A673 (cell line): Measurements from ENCODE around the gene RBP3. TPM values are rescaled to one million over a fixed set of nuclear protein-coding genes. Genes with fewer than 3 reads are reported as not detected.
A peak's percentile ranks its signal among the peaks of the same experiment; 100 is the strongest.

Experiments used
- BruUV-seq: library from RNA; stranded (reverse); fragments of 400-500 nt; replicated peaks from 2 replicates; lab custom pipeline; 2021; lab: Mats Ljungman, UMichigan
- CTCF ChIA-PET: fragments of 300-600 bp; sonication (Branson Sonifier 250); formaldehyde crosslinking; loops from one replicate; lab custom pipeline; 2022; ENCODE audit warnings: antibody characterized with exemption; lab: Charles Lee
- POLR2A ChIA-PET: fragments of 300-600 bp; sonication (Branson Sonifier 250); formaldehyde crosslinking; loops from one replicate; lab custom pipeline; 2022; ENCODE audit warnings: antibody characterized with exemption; ENCODE audit not compliant: low non-redundant PET; lab: Charles Lee
- DNase-seq: peaks from one replicate; pipeline ENCODE4 v3.0.0-alpha.2; 2015; ENCODE audit warnings: low spot score
- H3K27ac ChIP-seq: fragments of 200-600 bp; sonication (generic); 2 replicates; pipeline ENCODE4 v1.5.1; 2016; ENCODE audit warnings: mixed run types, low read depth, mild to moderate bottlenecking, mixed read lengths, antibody characterized with exemption, low read length; ENCODE audit not compliant: poor library complexity, severe bottlenecking
- H3K27me3 ChIP-seq: fragments of 200-600 bp; sonication (generic); replicated peaks from 2 replicates; pipeline ENCODE4 v1.6.1; 2017; ENCODE audit warnings: mixed run types, low read depth, mild to moderate bottlenecking, mixed read lengths, antibody characterized with exemption, low read length; ENCODE audit not compliant: insufficient read depth, poor library complexity
- H3K36me3 ChIP-seq: fragments of 200-600 bp; sonication (generic); 2 replicates; pipeline ENCODE4 v1.6.1; 2016; ENCODE audit warnings: mixed run types, mild to moderate bottlenecking, mixed read lengths, antibody characterized with exemption, low read length; ENCODE audit not compliant: insufficient read depth, poor library complexity, severe bottlenecking
- H3K4me1 ChIP-seq: fragments of 200-600 bp; sonication (generic); 2 replicates; pipeline ENCODE4 v1.6.1; 2017; ENCODE audit warnings: mixed run types, mild to moderate bottlenecking, mixed read lengths, antibody characterized with exemption, low read length; ENCODE audit not compliant: insufficient read depth, poor library complexity, severe bottlenecking
- H3K4me3 ChIP-seq: fragments of 200-600 bp; sonication (generic); 2 replicates; pipeline ENCODE4 v1.5.1; 2016; ENCODE audit warnings: low read depth, mixed run types, mild to moderate bottlenecking, mixed read lengths, low read length; ENCODE audit not compliant: poor library complexity, severe bottlenecking
- H3K9me3 ChIP-seq: fragments of 200-600 bp; sonication (generic); 2 replicates; pipeline ENCODE4 v1.6.1; 2016; ENCODE audit warnings: mixed run types, low read depth, mild to moderate bottlenecking, mixed read lengths, antibody characterized with exemption, low read length; ENCODE audit not compliant: poor library complexity, severe bottlenecking
- EZH2 ChIP-seq: fragments of 200-600 bp; sonication (generic); IDR thresholded peaks from 2 replicates; pipeline ENCODE4 v1.6.1; 2017; ENCODE audit warnings: borderline replicate concordance, low read depth, mild to moderate bottlenecking, mixed read lengths, antibody characterized with exemption, low read length; ENCODE audit not compliant: poor library complexity, severe bottlenecking
- intact Hi-C: fragments of 100-400 bp; cut with micrococcal nuclease; formaldehyde crosslinking; loops from one replicate; pipeline ENCODE4 v1.10.0; 2022; ENCODE audit not compliant: unreplicated experiment
- total RNA-seq: library from RNA; stranded (reverse); gene quantifications from 2 replicates; pipeline ENCODE4 v1.2.3, GENCODE V29; 2021
- TF ChIP-seq, protein P1 (sequence below): fragments of 300-800, 200-600 bp; sonication (generic); conservative IDR thresholded peaks from 2 replicates; pipeline ENCODE4 v1.5.1; 2017; ENCODE audit warnings: low read depth, mild to moderate bottlenecking, antibody characterized with exemption, low read length, moderate library complexity, mixed read lengths

The RBP3 gene
- total RNA-seq, 1 experiment from 2014 or later = not detected

DNA sequence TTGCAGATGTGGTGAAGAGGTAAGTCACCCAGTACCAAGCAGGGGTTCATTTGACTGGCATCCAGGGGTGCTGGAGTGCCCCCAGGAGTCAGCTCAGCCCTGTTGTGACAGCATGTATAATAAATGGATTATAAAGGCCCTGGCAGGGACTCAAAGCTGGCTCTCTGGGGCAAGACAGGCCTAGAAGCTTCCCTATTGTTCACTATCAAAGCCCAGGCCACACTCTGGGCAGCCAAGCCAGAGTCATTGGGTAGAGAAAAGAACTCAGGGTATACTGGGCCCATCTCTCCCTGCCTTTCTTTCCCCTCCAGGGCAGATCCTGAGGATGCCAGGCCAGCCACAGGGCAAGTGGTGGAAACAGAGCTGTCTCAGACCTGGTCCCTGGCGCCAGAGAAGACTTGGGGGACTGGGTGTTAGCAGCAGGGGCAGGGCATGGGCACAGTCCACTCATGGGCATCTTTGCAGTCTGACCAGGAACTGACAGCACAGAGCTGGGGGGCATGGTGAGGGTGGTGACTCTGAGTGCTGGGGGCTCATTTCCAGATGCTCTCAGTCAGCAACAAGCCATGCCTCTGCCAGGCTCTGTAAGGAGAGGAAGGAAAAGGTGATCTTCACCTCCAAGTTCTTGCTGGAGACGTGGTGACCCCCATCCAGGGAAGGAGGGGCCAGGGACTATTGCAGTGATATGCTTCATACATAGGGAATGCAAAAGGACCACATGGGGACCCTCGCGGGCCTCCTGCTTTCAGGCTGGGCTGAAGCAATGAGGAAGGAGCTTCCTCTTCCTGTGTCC, 11.7 kb downstream of the RBP3 start:
- Histone ChIP-seq H3K36me3 (no peaks in the 10 kb centered on the region), H3K4me3 (no peak overlapping the region), H3K4me1 (no peaks in the 10 kb centered on the region), H3K27me3 (no peaks in the 10 kb centered on the region), H3K9me3 (no peaks in the 10 kb centered on the region), H3K27ac (no peak overlapping the region)
- TF ChIP-seq, protein P1, sequence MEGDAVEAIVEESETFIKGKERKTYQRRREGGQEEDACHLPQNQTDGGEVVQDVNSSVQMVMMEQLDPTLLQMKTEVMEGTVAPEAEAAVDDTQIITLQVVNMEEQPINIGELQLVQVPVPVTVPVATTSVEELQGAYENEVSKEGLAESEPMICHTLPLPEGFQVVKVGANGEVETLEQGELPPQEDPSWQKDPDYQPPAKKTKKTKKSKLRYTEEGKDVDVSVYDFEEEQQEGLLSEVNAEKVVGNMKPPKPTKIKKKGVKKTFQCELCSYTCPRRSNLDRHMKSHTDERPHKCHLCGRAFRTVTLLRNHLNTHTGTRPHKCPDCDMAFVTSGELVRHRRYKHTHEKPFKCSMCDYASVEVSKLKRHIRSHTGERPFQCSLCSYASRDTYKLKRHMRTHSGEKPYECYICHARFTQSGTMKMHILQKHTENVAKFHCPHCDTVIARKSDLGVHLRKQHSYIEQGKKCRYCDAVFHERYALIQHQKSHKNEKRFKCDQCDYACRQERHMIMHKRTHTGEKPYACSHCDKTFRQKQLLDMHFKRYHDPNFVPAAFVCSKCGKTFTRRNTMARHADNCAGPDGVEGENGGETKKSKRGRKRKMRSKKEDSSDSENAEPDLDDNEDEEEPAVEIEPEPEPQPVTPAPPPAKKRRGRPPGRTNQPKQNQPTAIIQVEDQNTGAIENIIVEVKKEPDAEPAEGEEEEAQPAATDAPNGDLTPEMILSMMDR = no peak
- no peak for TF ChIP-seq EZH2
- DNase-seq = no peak
- ChIA-PET POLR2A (no interaction called here), CTCF (no interaction called here)
- intact Hi-C loops = no loop called here
- no TSS peak for BruUV-seq

- no TSS peak for BruUV-seq
These were observed 12.4 kb downstream of the RBP3 start for GRCh38 chr10:47360419-47361040.

DNA sequence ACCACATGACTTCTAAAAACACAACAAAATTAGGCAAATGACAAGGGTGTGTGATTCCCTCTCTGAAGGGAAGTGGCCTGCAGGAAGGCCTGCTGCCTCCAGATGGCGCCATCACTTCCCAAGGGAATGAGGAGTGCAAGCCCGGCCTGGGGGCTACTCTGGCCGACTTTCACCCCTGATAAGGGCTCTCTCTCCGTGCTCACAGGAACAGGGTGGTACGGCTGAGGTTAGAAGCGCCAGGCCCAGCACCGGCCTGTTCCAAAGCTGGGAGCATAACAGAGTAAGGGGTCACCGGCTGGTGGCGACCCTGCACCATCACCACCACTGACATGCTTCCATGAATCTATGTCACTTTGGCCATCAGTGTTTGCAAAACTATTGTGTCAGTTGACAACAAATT, 13.1 kb downstream of the RBP3 start:
- no peaks in the 10 kb centered on the region for H3K4me1 ChIP-seq
- no peaks in the 10 kb centered on the region for H3K9me3 ChIP-seq
- H3K27ac ChIP-seq = no peak overlapping the region
- TF ChIP-seq, protein P1 = peak; percentile 86
- no peak for TF ChIP-seq EZH2
- no peak overlapping the region for H3K4me3 ChIP-seq
- H3K27me3 ChIP-seq = no peaks in the 10 kb centered on the region
- H3K36me3 ChIP-seq = no peaks in the 10 kb centered on the region
- BruUV-seq = no TSS peak
- CTCF ChIA-PET = no interaction called here
- DNase-seq = peak; percentile 52
- intact Hi-C loops = no loop called here
- POLR2A ChIA-PET = no interaction called here

More at GRCh38 chr10:47360419-47361040, 12.4 kb downstream of the RBP3 start:
- DNase-seq = no peak
- POLR2A ChIA-PET = no interaction called here
- Histone ChIP-seq H3K27me3 (no peaks in the 10 kb centered on the region), H3K27ac (no peak overlapping the region), H3K9me3 (no peaks in the 10 kb centered on the region), H3K4me3 (no peak overlapping the region), H3K36me3 (no peaks in the 10 kb centered on the region), H3K4me1 (no peaks in the 10 kb centered on the region)
- TF ChIP-seq, protein P1 = no peak
- no peak for TF ChIP-seq EZH2
- CTCF ChIA-PET = no interaction called here
- intact Hi-C loops = no loop called here
